Activated CD8-positive, alpha-beta memory T cell treated with anti-CD3 and anti-CD28 coated beads, Interleukin-2, amount 50 U/mL, for 24 hours (primary cell): Measurements from ENCODE around the gene DDN.

Experiments used
- DNase-seq: peaks from one replicate; pipeline ENCODE4 v3.0.0-alpha.2; 2020; ENCODE audit errors: extremely low read depth

The DDN gene

GRCh38 chr12:48999371-49000131, at the start of gene DDN:
Gene DDN, minus strand, starts transcription at chr12:48999375. Its CDS starts 88 bp downstream, at chr12:48999287.
- DNase-seq: no peak

DNA sequence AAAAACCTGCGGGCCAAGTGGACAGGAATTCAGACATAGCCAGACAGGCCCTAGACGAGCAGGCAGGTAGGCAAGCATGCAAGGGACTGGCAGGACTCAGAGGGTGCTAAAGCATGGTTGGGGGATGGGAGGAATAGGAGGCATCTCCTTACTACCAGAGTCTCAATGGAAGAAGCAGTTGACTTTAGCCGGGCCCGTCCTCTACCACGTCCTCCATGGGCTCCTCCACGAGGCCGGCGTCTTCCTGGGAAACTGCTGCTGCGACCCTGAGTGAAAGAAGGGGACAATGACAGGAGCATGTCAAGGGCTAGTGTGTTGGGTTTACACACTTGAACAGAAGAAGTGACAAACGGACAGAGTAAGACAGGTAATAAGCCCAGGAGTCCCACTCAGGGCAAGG, 49.8 kb upstream of the DDN start:
- DNase-seq: no peak

GRCh38 chr12:49046129-49046895, 47.1 kb upstream of the DDN start:
- no peak for DNase-seq

GRCh38 chr12:49044660-49045059, 45.5 kb upstream of the DDN start:
- DNase-seq: no peak

GRCh38 chr12:49043856-49044258, 44.7 kb upstream of the DDN start:
- no peak for DNase-seq

GRCh38 chr12:49043241-49043640, 44.1 kb upstream of the DDN start:
- no peak for DNase-seq

GRCh38 chr12:49041881-49042484, 42.8 kb upstream of the DDN start:
- DNase-seq: no peak

DNA sequence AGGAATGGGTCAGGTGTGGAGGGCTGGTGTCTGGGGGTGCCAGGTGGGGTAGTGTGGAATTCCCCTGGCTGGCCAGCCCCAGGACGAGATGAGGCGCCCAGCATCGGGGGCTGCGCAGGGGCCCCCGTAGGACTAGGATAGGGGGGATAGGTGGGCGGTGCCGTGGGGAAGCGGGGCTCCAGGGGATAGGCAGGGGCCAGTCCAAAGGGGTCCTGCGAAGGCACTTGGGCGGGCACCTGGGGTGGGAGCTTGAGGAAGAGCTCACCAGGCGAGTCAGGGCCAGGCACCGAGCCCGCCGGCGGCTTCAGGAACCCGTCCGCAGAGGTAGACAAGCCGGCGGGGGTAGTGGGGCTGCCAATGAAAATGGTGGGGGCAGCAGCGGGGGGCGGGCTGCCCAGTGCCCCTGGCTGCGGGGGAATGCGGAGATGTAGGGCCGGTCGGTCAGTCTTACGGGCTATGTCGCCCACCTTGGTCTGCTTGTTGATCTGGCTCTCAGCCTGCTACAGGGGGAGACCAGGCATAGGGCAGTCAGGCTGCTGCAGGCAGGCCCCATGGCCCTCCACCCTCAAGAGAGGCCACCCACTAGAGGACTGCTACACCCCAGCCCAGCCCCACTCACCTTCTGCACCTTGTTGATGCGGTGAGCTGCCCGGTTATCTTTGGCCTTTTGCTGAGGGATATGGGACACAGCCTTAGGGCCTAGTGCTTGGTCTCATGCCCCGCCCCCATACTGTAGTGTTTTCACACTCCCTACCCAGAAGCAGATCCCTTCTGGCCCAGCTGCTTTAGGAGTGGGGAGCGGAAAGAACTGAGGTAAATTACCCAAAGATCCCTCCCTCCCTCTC, 42.1 kb upstream of the DDN start:
- no peak for DNase-seq

GRCh38 chr12:49040364-49040855, 41.2 kb upstream of the DDN start:
- DNase-seq: no peak

DNA sequence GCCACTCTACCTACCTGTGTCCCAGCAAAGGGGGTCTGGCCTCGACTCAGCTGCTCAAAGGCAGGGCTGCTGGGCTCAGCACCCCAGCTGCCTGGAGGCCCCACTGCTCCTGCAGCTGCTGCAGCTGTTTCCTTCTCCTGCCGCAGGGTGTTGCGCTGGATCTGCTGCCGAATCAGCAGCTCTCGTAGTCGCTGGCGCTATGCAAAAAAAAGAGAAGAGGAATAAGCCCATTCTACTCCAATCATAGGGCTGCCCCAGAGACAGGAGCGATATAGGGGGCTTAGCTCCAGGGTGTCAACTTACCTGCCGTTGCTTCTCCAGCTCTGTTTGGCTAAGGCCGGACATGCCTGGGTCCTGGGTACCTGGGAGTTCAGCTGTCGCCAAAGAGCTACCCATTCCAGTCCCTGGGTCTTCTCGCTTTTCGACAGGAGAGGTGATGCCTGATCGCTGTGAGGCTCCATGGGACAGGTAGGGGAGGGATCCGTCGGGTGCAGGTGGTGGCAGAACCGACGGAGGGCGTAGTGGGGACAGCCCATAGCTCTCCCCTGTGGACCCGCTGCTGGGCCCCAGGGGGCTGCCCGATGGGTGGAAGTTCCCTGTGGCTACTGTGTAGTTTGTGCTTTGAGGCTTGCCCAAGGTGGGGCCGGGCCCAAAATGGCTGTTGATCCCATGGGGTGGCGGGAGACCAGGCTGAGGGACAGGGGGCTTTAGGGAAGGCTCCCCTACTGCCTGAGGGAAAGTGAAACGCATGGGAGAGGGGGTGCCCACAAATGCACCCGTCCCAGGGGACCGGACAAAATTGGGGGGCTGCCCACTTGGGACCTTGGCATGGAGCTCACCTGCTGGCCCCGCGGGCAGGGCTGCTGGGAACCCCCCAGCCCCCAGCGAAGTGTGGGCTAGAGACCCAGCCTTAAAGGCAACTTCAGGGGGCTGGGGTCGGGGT, 40.5 kb upstream of the DDN start:
- no peak for DNase-seq

DNA sequence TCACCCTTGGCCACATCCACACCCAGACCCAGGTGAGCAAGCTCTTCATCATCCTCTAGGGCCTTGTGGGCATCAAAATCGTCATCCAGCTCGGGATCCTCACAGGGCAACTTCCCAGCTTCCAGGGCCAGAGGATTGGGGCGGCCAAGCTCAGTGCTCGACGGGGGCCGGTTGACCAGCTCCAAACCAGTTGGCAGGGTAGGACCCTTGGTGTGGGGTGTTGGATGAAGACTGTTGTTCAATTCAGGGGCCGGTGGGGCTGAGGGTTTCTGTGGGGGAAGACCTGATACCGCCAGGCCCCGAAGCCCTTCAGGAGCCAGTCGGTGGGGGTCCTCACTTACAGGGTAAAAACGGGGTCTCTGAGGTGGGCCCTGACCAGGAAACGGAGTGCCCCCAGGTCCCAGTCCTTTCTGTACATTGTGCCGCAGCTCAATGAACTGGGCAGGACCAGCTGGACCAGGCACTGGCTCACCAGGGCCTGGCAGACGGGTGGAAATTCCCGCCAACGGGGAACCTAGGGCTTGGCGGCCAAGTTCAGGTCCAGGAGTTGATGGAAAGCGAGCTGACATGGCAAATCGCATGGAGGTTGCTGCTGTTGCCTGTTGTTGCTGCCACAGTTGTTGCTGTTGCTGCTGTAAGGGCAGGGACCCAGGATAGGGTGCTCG, 39.2 kb upstream of the DDN start:
- no peak for DNase-seq

DNA sequence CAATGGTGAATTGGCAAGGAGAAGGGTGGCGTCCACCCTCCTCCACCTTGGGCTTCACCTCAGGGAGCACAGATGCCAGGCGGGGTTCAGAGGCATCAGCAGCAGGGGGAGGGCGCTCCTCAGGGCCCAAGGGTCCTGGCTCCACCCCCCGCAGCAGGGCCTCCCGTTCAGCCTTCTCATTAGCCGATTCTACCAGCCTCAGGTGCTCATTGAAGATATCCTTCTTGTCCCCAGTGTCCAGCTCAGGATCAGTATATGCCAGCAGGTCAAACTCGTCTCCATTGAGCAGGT, 38.7 kb upstream of the DDN start:
- DNase-seq: no peak

- DNase-seq: no peak
These were observed 38.2 kb upstream of the DDN start for GRCh38 chr12:49037111-49037946.

DNA sequence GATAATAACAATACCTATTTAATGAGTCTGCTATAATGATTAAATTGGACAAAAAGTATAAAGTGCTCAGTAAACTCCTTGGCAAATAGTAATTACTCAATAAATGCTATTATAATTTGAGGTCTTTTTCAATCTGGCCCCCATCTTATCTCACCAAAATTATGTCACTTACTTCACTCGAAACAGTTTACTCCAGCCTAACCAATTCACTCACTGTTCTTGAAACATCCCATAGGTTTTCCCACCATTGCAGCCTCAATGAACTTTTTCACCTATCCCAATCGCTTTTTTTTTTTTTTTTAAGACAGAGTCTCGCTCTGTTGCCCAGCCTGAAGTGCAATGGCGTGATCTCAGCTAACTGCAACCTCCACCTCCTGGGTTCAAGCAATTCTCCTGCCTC, 36.9 kb upstream of the DDN start:
- DNase-seq: no peak

DNA sequence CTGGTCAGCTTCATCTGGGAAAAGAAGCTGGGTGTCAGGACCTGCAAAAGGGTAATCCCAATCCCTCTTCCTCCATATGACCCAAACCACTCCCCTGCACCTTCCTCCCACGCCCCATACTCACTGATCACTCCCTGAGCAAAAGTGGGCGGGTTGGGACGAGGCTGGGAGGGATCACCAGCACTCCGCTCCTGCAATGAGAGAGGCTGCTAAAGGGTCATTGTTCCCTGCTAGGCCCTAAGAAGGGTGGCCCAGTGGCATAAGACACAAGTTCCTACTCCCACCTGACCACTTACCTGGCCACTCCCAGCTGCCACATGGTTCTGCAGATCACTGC, 35.1 kb upstream of the DDN start:
- DNase-seq: no peak

DNA sequence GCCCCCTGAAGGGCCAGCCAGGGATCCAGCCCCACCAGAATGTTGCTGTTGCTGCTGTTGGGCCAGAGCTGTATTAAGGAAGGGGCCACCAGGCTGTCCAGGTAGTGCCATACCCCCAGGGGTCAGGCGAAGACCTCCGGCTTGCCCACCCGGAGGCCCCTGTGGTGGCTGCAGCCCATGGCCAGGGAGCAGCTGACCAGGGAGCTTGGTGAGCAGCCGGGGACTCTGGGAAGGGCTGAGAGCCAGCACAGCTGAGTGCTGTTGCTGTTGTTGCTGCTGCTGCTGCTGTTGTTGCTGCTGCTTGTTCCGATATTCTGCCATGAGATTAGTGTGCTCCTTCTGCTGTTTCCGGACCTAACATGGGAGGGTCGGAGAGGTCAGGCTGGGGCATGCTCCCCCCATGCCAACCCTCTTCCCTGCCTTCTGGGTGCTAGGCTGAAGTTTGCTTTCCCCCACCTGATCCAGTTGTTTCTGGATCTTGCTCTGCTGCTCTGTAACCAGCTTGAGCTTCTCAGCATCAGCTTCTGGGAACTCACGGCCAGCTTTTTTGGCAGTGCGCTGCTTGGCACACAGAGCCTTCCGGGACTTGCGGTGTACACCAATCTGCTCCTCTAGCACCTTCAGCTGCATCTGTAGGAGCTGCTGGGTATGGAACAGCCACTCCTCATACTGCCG, 34.6 kb upstream of the DDN start:
- DNase-seq: no peak

DNA sequence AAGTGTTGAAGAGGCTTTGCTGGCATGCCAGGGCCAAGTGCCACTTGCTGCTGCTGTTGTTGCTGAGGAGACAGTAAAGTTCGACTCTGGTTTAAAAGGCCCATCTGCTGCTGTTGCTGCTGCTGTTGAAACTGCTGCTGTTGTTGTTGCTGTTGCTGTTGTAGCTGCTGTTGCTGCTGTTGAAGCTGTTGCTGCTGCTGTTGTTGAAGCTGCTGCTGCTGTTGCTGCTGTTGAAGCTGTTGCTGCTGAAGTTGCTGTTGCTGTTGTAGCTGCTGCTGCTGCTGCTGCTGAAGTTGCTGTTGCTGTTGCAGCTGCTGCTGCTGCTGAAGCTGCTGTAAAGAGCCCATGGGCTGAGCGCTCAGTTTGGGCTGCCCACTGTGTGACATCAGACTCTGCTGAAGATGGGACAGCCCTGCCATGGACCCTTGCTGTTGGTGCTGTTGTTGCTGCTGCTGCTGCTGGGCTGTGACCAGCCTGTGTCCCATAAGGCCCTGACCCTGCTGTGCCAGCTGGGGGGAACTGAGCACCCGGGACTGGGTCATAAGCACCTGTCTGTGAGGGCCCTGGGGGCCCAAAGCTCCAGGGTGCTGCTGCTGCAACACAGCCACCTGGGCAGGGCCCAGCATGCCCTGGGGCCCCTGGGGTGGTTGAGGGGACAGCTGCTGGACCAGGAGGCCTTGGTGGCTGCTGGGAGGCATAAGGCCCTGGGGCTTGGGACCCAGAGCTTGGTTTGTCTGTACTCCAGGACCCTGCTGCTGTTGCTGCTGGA, 33.7 kb upstream of the DDN start:
- DNase-seq: no peak

DNA sequence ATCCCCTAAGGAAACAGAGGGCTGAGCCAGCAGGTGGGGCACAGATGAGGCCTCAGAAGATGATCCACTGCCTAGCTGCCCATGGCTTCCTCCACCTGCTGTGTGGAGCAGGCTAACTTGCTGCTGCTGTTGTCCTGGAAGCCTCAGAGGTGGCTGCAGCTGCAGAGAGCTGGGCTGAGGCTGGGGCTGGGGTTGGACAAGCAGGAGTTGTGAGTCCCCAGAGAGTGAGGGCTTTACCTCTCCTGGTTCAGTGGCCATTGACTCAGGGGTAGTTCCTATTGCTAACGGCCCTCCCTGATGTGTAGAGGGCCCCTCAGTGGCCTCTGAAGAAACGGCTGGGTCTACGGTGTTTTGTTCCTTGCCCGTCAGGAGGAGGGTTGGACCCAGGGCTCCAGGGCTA, 33.1 kb upstream of the DDN start:
- no peak for DNase-seq
